CD14-positive monocyte (primary cell): ENCODE data around the gene OTOR. TPM values are rescaled to one million over a fixed set of nuclear protein-coding genes. Genes with fewer than 3 reads are reported as not detected.

Experiments used
- DNase-seq, 3 donors: peaks; one replicate each; pipeline ENCODE4 v3.0.0-alpha.2; 2011 to 2022
- H2AFZ ChIP-seq: 2 replicates; pipeline ENCODE4 v1.6.0; 2012; ENCODE audit warnings: mild to moderate bottlenecking, low read depth, low read length, inconsistent platforms; ENCODE audit not compliant: insufficient read depth, poor library complexity, severe bottlenecking
- H3K27ac ChIP-seq, 2 donors: 1 replicate in 1 of 2; 2 replicates in 1 of 2; pipeline ENCODE4 v1.5.1; 2012 to 2013; ENCODE audit warnings: low read length in 2 of 2, control low read depth in 1 of 2, inconsistent platforms in 1 of 2, low read depth in 1 of 2, mild to moderate bottlenecking in 1 of 2
- H3K27me3 ChIP-seq, 2 donors: one replicate each; pipeline versions ENCODE4 v1.6.0 to v1.6.1; 2011 to 2013; ENCODE audit warnings: low read length in 2 of 2; ENCODE audit not compliant: control insufficient read depth in 2 of 2, insufficient read depth in 2 of 2
- H3K36me3 ChIP-seq, 2 donors: replicated peaks in 1 of 2; 1 replicate in 1 of 2; 2 replicates in 1 of 2; pipeline versions ENCODE4 v1.5.1 to v1.6.1; 2012 to 2013; ENCODE audit warnings: low read length in 2 of 2, control low read depth in 1 of 2, inconsistent platforms in 1 of 2, mild to moderate bottlenecking in 1 of 2; ENCODE audit not compliant: insufficient read depth in 2 of 2, control insufficient read depth in 1 of 2
- H3K4me1 ChIP-seq, 2 donors: 1 replicate in 1 of 2; 2 replicates in 1 of 2; pipeline versions ENCODE4 v1.5.1 to v1.6.1; 2012 to 2013; ENCODE audit warnings: low read length in 2 of 2, control low read depth in 1 of 2, inconsistent platforms in 1 of 2, mild to moderate bottlenecking in 1 of 2, moderate library complexity in 1 of 2; ENCODE audit not compliant: insufficient read depth in 2 of 2, control insufficient read depth in 1 of 2
- H3K4me2 ChIP-seq: replicated peaks from 2 replicates; pipeline ENCODE3; 2012; ENCODE audit warnings: low read length, moderate library complexity, mild to moderate bottlenecking; ENCODE audit not compliant: poor library complexity, severe bottlenecking; ENCODE audit errors: extremely low read depth
- H3K4me3 ChIP-seq, 3 experiments: fragments of 200-600 bp in 1 of 3; sonication (generic) in 1 of 3; replicated peaks in 1 of 3; 1 replicate in 2 of 3; 2 replicates in 1 of 3; pipeline ENCODE4 v1.5.1; 2011 to 2013; ENCODE audit warnings: low read length in 3 of 3, mild to moderate bottlenecking in 3 of 3, control low read depth in 2 of 3, low read depth in 2 of 3, inconsistent platforms in 1 of 3, moderate library complexity in 1 of 3
- H3K79me2 ChIP-seq: 2 replicates; pipeline ENCODE4 v1.6.0; 2012; ENCODE audit warnings: mild to moderate bottlenecking, control low read depth, inconsistent platforms, low read length, moderate library complexity; ENCODE audit not compliant: insufficient read depth
- H3K9ac ChIP-seq: 2 replicates; pipeline ENCODE4 v1.6.0; 2017; ENCODE audit warnings: low read length, mild to moderate bottlenecking; ENCODE audit not compliant: insufficient read depth, poor library complexity, severe bottlenecking
- H3K9me3 ChIP-seq, 2 donors: replicated peaks in 1 of 2; 1 replicate in 1 of 2; 2 replicates in 1 of 2; pipeline versions ENCODE4 v1.5.1 to v1.6.1; 2012 to 2013; ENCODE audit warnings: low read length in 2 of 2, control low read depth in 1 of 2; ENCODE audit not compliant: control insufficient read depth in 1 of 2, insufficient read depth in 1 of 2
- H4K20me1 ChIP-seq: 2 replicates; pipeline ENCODE4 v1.6.0; 2012; ENCODE audit warnings: mild to moderate bottlenecking, low read length, control low read depth, moderate library complexity; ENCODE audit not compliant: insufficient read depth
- H3K27ac Mint-ChIP-seq, 7 donors: one replicate each; pipeline ENCODE4 v1.8.0; 2020; ENCODE audit warnings: mild to moderate bottlenecking in 7 of 7, mixed read lengths in 7 of 7, moderate library complexity in 6 of 7, inconsistent platforms in 2 of 7
- H3K27me3 Mint-ChIP-seq, 3 donors: one replicate each; pipeline ENCODE4 v1.8.0; 2021 to 2022; ENCODE audit warnings: low read depth in 3 of 3, mild to moderate bottlenecking in 3 of 3, mixed read lengths in 3 of 3, moderate library complexity in 3 of 3, inconsistent platforms in 1 of 3
- H3K36me3 Mint-ChIP-seq, 2 donors: one replicate each; pipeline ENCODE4 v1.8.0; 2020; ENCODE audit warnings: mixed read lengths in 2 of 2, inconsistent platforms in 1 of 2, mild to moderate bottlenecking in 1 of 2
- H3K4me1 Mint-ChIP-seq: one replicate; pipeline ENCODE4 v1.8.0; 2020; ENCODE audit warnings: mild to moderate bottlenecking, mixed read lengths
- H3K4me3 Mint-ChIP-seq, 2 donors: one replicate each; pipeline ENCODE4 v1.8.0; 2020; ENCODE audit warnings: mild to moderate bottlenecking in 2 of 2, mixed read lengths in 2 of 2, moderate library complexity in 1 of 2
- H3K9me3 Mint-ChIP-seq, 7 donors: one replicate each; pipeline ENCODE4 v1.8.0; 2020 to 2022; ENCODE audit warnings: mixed read lengths in 7 of 7, mild to moderate bottlenecking in 6 of 7, moderate library complexity in 6 of 7, inconsistent platforms in 2 of 7
- WGBS: methylation state at CpG from one replicate; pipeline ENCODE4 v1.1.5; 2013; ENCODE audit warnings: missing lambda C conversion rate; ENCODE audit not compliant: insufficient coverage; 5-methylcytosine and 5-hydroxymethylcytosine counted together
- intact Hi-C, 2 donors: fragments of 100-400 bp; cut with micrococcal nuclease; formaldehyde crosslinking; loops; one replicate each; pipeline versions ENCODE4 v1.15.0 to v1.15.1; 2023
- polyA plus RNA-seq, 3 donors: library from polyadenylated mRNA; depleted of rRNA in 1 of 3; unstranded in 2 of 3; stranded (reverse) in 1 of 3; fragments of 300-500 nt in 2 of 3; fragments of >200 nt in 1 of 3; fragmentation: Illumina TruSeq in 2 of 3; gene quantifications; 1 replicate in 2 of 3; 2 replicates in 1 of 3; pipeline ENCODE4 v1.2.3, GENCODE V29; 2012 to 2021
- TF ChIP-seq, protein P1 (sequence below): fragments of 200-600 bp; IDR thresholded peaks from one replicate; pipeline ENCODE4 v1.8.0; 2022; ENCODE audit warnings: antibody characterized with exemption, mild to moderate bottlenecking

The OTOR gene
- polyA plus RNA-seq, 3 donors, result not detected

- Mint-ChIP-seq H3K27me3 (peaks cover 9 to 27% (median 22%) of the 10 kb centered on the region in 3 donors), H3K27ac (no peak overlapping the region), H3K9me3 (no peaks in the 10 kb centered on the region), H3K36me3 (peaks cover 4 to 8% of the 10 kb centered on the region in 2 donors), H3K4me3 (no peak overlapping the region), H3K4me1 (no peaks in the 10 kb centered on the region)
- TF ChIP-seq, protein P1, sequence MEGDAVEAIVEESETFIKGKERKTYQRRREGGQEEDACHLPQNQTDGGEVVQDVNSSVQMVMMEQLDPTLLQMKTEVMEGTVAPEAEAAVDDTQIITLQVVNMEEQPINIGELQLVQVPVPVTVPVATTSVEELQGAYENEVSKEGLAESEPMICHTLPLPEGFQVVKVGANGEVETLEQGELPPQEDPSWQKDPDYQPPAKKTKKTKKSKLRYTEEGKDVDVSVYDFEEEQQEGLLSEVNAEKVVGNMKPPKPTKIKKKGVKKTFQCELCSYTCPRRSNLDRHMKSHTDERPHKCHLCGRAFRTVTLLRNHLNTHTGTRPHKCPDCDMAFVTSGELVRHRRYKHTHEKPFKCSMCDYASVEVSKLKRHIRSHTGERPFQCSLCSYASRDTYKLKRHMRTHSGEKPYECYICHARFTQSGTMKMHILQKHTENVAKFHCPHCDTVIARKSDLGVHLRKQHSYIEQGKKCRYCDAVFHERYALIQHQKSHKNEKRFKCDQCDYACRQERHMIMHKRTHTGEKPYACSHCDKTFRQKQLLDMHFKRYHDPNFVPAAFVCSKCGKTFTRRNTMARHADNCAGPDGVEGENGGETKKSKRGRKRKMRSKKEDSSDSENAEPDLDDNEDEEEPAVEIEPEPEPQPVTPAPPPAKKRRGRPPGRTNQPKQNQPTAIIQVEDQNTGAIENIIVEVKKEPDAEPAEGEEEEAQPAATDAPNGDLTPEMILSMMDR, result no peak
- Histone ChIP-seq H3K79me2 (no peaks in the 10 kb centered on the region), H3K4me3 (no peak overlapping the region), H3K27ac (no peak overlapping the region), H2AFZ (no peak overlapping the region), H3K4me1 (no peaks in the 10 kb centered on the region), H3K27me3 (peaks cover 2 to 22% of the 10 kb centered on the region in 2 donors), H4K20me1 (no peaks in the 10 kb centered on the region), H3K9me3 (no peaks in the 10 kb centered on the region), H3K36me3 (peaks cover 0 to 4% of the 10 kb centered on the region in 2 donors), H3K9ac (no peak overlapping the region), H3K4me2 (no peak overlapping the region)
- intact Hi-C loops, result no loop called here
- 67% methylated on average over 1 of the region's 3 CpGs for WGBS
- no peak for DNase-seq
Measured at GRCh38 chr20:16747291-16747811, 807 bp upstream of the OTOR start.

DNA sequence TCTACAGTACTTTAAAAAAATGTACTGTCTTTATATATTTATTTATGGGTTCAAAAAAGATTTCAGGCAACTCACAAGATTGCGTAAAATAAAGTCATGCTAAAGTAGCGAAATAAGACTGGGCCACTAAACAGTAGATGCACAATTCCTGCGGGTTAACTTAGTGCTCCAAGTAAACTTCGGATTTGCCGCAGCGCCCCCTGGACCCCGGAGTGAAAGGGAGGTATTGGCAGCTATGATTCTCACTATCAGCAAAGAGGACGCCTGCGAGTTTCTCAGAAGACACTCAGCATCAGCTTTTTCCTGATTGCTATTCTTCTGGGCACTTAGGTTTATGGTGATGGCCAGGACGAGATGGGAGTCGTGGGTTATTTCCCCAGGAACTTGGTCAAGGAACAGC, 1.4 kb downstream of the OTOR start:
- 63% methylated on average over 10 of the region's 11 CpGs for WGBS
- Histone ChIP-seq H2AFZ (no peak overlapping the region), H3K4me2 (no peak overlapping the region), H3K4me1 (no peaks in the 10 kb centered on the region), H3K9me3 (no peaks in the 10 kb centered on the region), H4K20me1 (no peaks in the 10 kb centered on the region), H3K9ac (no peak overlapping the region), H3K36me3 (no peaks in the 10 kb centered on the region), H3K27ac (no peak overlapping the region), H3K79me2 (no peaks in the 10 kb centered on the region), H3K27me3 (peaks cover 2 to 22% of the 10 kb centered on the region in 2 donors), H3K4me3 (no peak overlapping the region)
- no peak for DNase-seq
- Mint-ChIP-seq H3K9me3 (peaks cover 0 to 4% (median 0%) of the 10 kb centered on the region in 7 donors), H3K27me3 (peaks cover 9 to 28% (median 21%) of the 10 kb centered on the region in 3 donors), H3K36me3 (no peaks in the 10 kb centered on the region), H3K4me1 (no peaks in the 10 kb centered on the region), H3K4me3 (peak overlapping the region in 1 of 2 donors; percentile 52), H3K27ac (no peak overlapping the region)
- TF ChIP-seq, protein P1, result no peak
- intact Hi-C loops, result no loop called here
